ENCODE results near the gene PTMA.

The PTMA gene

DNA sequence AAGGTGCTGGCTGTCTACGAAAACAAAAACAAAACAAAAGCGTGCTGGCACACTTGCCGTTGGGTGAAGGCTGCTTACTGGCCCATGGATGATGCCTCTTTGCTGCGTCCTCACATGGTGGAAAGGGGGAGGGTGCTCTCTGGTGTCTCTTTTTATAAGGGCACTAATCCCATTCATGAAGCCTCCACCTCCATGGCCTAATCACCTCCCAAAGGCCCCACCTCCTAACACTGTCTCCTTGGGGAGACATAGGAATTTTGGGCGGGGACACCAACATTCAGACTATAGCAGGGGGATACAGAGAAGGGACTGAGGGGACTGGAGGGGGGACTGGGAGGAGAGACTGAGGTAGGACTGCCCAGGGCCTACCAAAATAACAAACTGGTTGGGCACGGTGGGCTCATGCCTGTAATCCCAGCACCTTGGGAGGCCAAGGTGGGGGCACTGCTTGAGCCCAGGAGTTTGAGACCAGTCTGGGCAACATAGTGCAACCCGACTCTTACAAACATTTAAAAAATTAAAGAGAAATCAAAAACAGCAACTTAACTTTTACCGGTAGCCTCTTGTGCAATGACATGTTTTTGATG lies 14.5 kb downstream of the PTMA start:
- TF ChIP-seq, protein P1, sequence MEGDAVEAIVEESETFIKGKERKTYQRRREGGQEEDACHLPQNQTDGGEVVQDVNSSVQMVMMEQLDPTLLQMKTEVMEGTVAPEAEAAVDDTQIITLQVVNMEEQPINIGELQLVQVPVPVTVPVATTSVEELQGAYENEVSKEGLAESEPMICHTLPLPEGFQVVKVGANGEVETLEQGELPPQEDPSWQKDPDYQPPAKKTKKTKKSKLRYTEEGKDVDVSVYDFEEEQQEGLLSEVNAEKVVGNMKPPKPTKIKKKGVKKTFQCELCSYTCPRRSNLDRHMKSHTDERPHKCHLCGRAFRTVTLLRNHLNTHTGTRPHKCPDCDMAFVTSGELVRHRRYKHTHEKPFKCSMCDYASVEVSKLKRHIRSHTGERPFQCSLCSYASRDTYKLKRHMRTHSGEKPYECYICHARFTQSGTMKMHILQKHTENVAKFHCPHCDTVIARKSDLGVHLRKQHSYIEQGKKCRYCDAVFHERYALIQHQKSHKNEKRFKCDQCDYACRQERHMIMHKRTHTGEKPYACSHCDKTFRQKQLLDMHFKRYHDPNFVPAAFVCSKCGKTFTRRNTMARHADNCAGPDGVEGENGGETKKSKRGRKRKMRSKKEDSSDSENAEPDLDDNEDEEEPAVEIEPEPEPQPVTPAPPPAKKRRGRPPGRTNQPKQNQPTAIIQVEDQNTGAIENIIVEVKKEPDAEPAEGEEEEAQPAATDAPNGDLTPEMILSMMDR (IDR thresholded peaks at IDR 0.05; ENCODE audit: low read depth, low read length): no peak
- DNase-seq (ENCODE audit: extremely low read depth, low read depth): no peak

DNA sequence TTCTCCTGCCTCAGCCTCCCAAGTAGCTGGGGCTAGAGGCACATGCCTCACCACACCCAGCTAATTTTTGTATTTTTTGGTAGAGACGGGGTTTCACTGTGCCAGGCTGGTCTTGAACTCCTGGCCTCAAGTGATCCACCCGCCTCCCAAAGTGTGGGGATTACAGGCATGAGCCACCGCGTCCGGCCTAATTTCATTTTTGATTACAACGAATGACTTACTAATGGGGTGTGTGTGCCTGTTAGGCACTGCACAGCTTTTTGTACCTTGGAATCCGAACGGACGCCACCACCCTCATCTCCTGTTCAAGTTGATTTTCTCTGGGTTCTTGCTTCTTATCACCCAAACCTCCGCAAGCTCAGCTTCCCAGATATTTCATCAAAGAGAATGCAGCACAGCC lies 17.2 kb downstream of the PTMA start:
- no peak for DNase-seq (ENCODE audit: extremely low read depth, low read depth)
- TF ChIP-seq, protein P1 (IDR thresholded peaks at IDR 0.05; ENCODE audit: low read depth, low read length): no peak

DNA sequence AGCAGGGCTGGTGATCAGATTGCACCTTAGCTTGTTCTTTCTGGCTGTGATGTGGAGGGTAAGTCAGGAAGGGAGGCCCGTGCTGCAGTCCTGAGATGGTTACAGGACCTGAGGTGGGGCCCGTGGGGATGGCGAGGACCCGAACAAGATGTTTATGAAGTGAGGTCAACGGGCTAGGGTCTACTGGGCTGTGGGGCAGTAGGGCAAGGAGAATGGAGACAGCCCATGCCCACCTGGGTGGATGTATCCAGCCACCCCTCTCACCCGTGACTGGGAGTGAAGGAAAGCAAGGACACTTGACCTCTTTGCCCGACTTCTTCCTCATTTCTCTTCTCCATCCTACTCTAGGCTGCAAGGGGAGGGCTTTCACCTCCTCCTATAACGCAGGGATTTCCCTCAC lies 18.0 kb downstream of the PTMA start:
- TF ChIP-seq, protein P1 (IDR thresholded peaks at IDR 0.05; ENCODE audit: low read depth, low read length): no peak
- no peak for DNase-seq (ENCODE audit: extremely low read depth, low read depth)

DNA sequence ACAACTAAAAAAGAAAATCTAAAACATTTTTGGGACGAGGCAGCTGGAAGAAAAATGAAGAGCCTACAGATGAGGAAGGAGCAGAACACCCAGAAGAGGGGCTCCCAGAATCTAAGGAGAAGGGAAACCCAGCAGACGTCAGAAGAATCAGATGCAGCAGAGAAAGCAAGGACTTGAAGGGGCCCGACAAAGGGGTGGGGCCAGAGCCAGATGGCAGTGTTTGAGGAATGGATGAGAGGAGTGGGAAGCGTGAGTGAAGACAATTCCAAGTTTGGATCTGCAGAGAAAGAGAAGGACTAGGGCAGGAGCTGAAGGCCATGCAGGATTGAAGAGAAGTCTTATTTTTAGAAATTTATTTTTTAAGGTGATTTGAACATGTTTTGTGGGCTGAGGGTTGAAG lies 19.3 kb downstream of the PTMA start:
- DNase-seq (ENCODE audit: extremely low read depth, low read depth): no peak
- TF ChIP-seq, protein P1 (IDR thresholded peaks at IDR 0.05; ENCODE audit: low read depth, low read length): no peak

DNA sequence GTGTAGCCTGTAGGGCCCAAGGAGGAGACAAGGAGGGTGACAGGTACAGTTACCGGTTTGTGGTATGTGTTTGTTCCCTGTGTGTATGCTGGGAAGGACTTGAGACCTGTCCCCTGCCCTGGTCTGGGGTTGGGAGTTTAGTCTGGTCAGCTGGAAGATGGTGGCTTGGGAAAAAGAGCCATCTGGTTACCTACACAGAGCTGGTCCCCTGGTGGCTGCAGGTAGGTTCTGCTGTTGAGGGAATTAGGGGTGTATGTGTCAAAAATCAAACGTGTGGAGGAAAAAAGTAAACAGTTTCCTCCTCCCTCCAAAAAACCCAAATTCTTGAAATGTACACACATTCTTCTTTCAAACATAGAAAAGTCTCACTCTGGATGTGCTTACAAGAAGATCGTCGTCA lies 24.3 kb downstream of the PTMA start:
- TF ChIP-seq, protein P1 (IDR thresholded peaks at IDR 0.05; ENCODE audit: low read depth, low read length): no peak
- DNase-seq (ENCODE audit: extremely low read depth, low read depth): no peak

DNA sequence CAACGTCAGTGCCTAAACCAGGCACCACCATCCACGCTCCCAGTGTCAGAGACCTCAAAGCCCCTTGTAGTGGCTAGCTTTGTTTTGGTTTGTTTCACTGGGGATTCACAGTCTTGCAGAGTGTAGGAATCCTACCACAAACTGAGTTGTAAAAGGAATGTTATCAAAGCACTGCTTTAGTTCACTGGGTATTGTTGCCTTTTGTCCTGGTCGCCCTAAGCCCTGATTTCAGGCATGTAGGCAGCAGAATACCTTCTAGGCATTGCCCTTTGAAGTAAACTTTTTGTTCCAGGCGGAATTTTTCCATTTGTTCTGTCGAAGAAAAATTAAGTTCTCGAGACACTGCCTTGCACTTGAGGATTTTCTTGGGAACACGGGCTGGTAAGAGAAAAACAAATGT lies 29.4 kb downstream of the PTMA start:
- TF ChIP-seq, protein P1 (IDR thresholded peaks at IDR 0.05; ENCODE audit: low read depth, low read length): no peak
- no peak for DNase-seq (ENCODE audit: extremely low read depth, low read depth)

DNA sequence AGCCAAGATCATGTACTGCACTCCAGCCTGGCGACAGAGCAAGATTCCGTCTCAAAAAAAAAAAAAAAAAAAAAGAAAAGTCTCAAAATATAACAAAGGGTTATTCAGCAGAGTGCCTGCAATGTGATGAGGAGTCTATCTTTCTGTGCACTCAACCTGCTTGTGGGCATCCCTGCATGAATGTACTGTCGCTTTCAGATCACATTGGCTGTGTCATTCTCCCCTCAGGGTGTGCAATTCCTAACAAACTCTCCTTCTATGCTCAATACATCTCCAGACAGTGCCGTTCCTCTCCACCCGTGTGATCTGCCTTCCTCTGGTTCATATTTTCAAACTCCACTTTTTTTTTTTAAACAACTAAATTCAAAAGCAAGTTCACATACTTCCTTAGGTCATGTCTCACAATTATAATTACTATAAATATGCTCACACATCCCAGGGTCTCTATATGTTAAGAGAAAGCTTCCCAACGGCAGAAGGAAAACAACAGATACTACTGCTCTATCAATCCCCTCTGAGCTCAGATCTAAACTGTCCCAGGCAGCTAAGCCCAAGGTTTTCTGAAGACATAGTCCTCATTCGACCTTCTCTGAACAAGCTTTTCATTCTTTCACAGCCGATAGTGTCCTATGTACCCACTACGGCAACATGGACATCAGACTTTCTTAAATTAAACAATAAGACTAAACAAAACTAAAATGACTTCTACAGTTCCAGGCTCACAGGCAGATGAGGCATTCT lies 35.2 kb downstream of the PTMA start:
- TF ChIP-seq, protein P1 (IDR thresholded peaks at IDR 0.05; ENCODE audit: low read depth, low read length): no peak
- DNase-seq (ENCODE audit: extremely low read depth, low read depth): no peak
